H1 (cell line): Measurements from ENCODE around the gene UFSP2. TPM values are rescaled to one million over a fixed set of nuclear protein-coding genes. Genes with fewer than 3 reads are reported as not detected.

Source experiments
- ASH2L ChIP-seq: fragments of 200-600, 300-600 bp; sonication (generic); IDR thresholded peaks from one replicate; pipeline ENCODE4 v1.7.1; 2017; ENCODE audit warnings: low read length
- BACH1 ChIP-seq: IDR thresholded peaks from 2 replicates; pipeline ENCODE4 v1.6.1; 2012; ENCODE audit warnings: low read length, improper control_type of control experiment
- BCL11A ChIP-seq, 2 experiments: IDR thresholded peaks; one replicate each; pipeline ENCODE4 v1.6.1; 2011; ENCODE audit warnings: low read depth in 2 of 2, low read length in 2 of 2, mild to moderate bottlenecking in 2 of 2
- BRCA1 ChIP-seq: IDR thresholded peaks from 2 replicates; pipeline ENCODE4 v1.6.1; 2012; ENCODE audit warnings: low read depth, low read length, improper control_type of control experiment
- CBX5 ChIP-seq: fragments of 300-800, 300-1000 bp; sonication (generic); IDR thresholded peaks from 2 replicates; pipeline ENCODE4 v1.7.1; 2016; ENCODE audit warnings: antibody characterized with exemption, low read length, low read depth
- CHD1 ChIP-seq: IDR thresholded peaks from 2 replicates; pipeline ENCODE4 v1.6.1; 2012; ENCODE audit warnings: low read depth, low read length, improper control_type of control experiment
- CREB1 ChIP-seq: IDR thresholded peaks from 2 replicates; pipeline ENCODE4 v1.6.1; 2012; ENCODE audit warnings: inconsistent platforms
- FOSL1 ChIP-seq: IDR thresholded peaks from 2 replicates; pipeline ENCODE4 v1.6.1; 2011; ENCODE audit warnings: mild to moderate bottlenecking, low read depth, low read length, moderate library complexity; ENCODE audit not compliant: insufficient read depth
- GABPA ChIP-seq: IDR thresholded peaks from 2 replicates; pipeline ENCODE4 v1.6.1; 2011; ENCODE audit warnings: mild to moderate bottlenecking, low read length, moderate library complexity, borderline replicate concordance; ENCODE audit not compliant: insufficient read depth
- KDM1A ChIP-seq: fragments of 200-600, 300-600 bp; sonication (generic); IDR thresholded peaks from 2 replicates; pipeline ENCODE4 v1.7.1; 2016; ENCODE audit warnings: mild to moderate bottlenecking, low read length, borderline replicate concordance
- KDM4A ChIP-seq: IDR thresholded peaks from one replicate; pipeline ENCODE4 v1.7.1; 2012; ENCODE audit warnings: low read depth, mild to moderate bottlenecking, moderate library complexity, low read length, inconsistent platforms; ENCODE audit not compliant: severe bottlenecking
- NANOG ChIP-seq: IDR thresholded peaks from 2 replicates; pipeline ENCODE4 v1.6.1; 2011; ENCODE audit warnings: low read length, low read depth, mild to moderate bottlenecking, inconsistent platforms; ENCODE audit not compliant: insufficient read depth, poor library complexity, severe bottlenecking
- NRF1 ChIP-seq: IDR thresholded peaks from 2 replicates; pipeline ENCODE4 v1.6.1; 2011; ENCODE audit warnings: mild to moderate bottlenecking, low read depth, low read length, improper control_type of control experiment
- PHF8 ChIP-seq: fragments of 200-600 bp; sonication (generic); conservative IDR thresholded peaks from 2 replicates; pipeline ENCODE4 v1.7.1; 2012; ENCODE audit warnings: low read depth, mild to moderate bottlenecking, inconsistent platforms, low read length, moderate library complexity
- RAD21 ChIP-seq, 2 experiments: IDR thresholded peaks in 1 of 2; conservative IDR thresholded peaks in 1 of 2; 2 replicates each; pipeline ENCODE4 v1.6.1; 2011; ENCODE audit warnings: low read depth in 2 of 2, low read length in 2 of 2, improper control_type of control experiment in 1 of 2, inconsistent platforms in 1 of 2, mild to moderate bottlenecking in 1 of 2, moderate library complexity in 1 of 2
- RBBP5 ChIP-seq: IDR thresholded peaks from 2 replicates; pipeline ENCODE4 v1.7.1; 2012; ENCODE audit warnings: low read depth, mild to moderate bottlenecking, inconsistent platforms, low read length, moderate library complexity, borderline replicate concordance
- SIN3A ChIP-seq, 2 experiments: IDR thresholded peaks in 1 of 2; conservative IDR thresholded peaks in 1 of 2; 2 replicates each; pipeline ENCODE4 v1.6.1; 2011 to 2012; ENCODE audit warnings: low read length in 2 of 2, improper control_type of control experiment in 1 of 2, low read depth in 1 of 2, mild to moderate bottlenecking in 1 of 2
- SIX5 ChIP-seq: IDR thresholded peaks from 2 replicates; pipeline ENCODE4 v1.6.1; 2011; ENCODE audit warnings: mild to moderate bottlenecking, low read depth, low read length
- SP1 ChIP-seq: IDR thresholded peaks from 2 replicates; pipeline ENCODE4 v1.6.1; 2011; ENCODE audit warnings: low read depth, low read length
- SP2 ChIP-seq: IDR thresholded peaks from 2 replicates; pipeline ENCODE4 v1.6.1; 2012; ENCODE audit warnings: mild to moderate bottlenecking, low read length, inconsistent platforms
- SUZ12 ChIP-seq: fragments of 200-600 bp; sonication (generic); IDR thresholded peaks from 2 replicates; pipeline ENCODE4 v1.6.1; 2012; ENCODE audit warnings: mild to moderate bottlenecking, inconsistent platforms, low read length, moderate library complexity, mixed read lengths
- TAF7 ChIP-seq: optimal IDR thresholded peaks from 2 replicates; pipeline ENCODE3; 2011; ENCODE audit warnings: low read depth, mild to moderate bottlenecking, inconsistent platforms, low read length, moderate library complexity, borderline replicate concordance
- YY1 ChIP-seq: IDR thresholded peaks from 2 replicates; pipeline ENCODE4 v1.6.1; 2011; ENCODE audit warnings: low read depth, mild to moderate bottlenecking, low read length
- ZNF274 ChIP-seq: IDR thresholded peaks from 2 replicates; pipeline ENCODE4 v1.7.0; 2012; ENCODE audit warnings: low read length, borderline replicate concordance; ENCODE audit errors: extremely low read depth
- polyA plus RNA-seq, 7 experiments: library from polyadenylated mRNA; depleted of rRNA in 3 of 7; stranded (reverse) in 5 of 7; unstranded in 2 of 7; fragments of >200 nt in 5 of 7; fragments of 200-250 nt in 2 of 7; gene quantifications; 1 replicate in 5 of 7; 2 replicates in 1 of 7; 4 replicates in 1 of 7; pipeline versions ENCODE4 v1.2.1 to v1.2.3, GENCODE V29; 2011 to 2013; ENCODE audit warnings: missing spikeins in 2 of 7, mixed read lengths in 2 of 7
- total RNA-seq: library from RNA; stranded (reverse); fragmentation: NEBNext Ultra II Directional; extraction: Animal tissue kit (Norgen Biotek cat#: 25700); gene quantifications from 2 replicates; pipeline ENCODE4 v1.2.1, GENCODE V29; 2021

The UFSP2 gene
- total and polyA plus RNA-seq, 2 of the 8 experiments (the other 6 are each of a cell fraction or from before 2014, with no cell fraction given), result 22.9 to 26.0 TPM

GRCh38 chr4:185395956-185396723, 29.6 kb downstream of the UFSP2 start (continued):
- peak; percentile 79 for TF ChIP-seq BACH1
- 0 out of 2 replicates have a peak, but pooled peaks have one; percentile 6 for TF ChIP-seq FOSL1
- no peak for TF ChIP-seq SP2
- 0 out of 2 replicates have a peak, but pooled peaks have one; percentile 12 for TF ChIP-seq SP1
- TF ChIP-seq SIX5, result no peak
- 0 out of 4 replicates have a peak, but pooled peaks of 1 of the 2 experiments have one; percentile 9 for TF ChIP-seq SIN3A (conservative IDR thresholded peaks at IDR 0.05 in 1 of 2, IDR thresholded peaks at IDR 0.05 in 1 of 2; ENCODE audit: low read depth in 1 of 2, low read length in 2 of 2)
- peak; percentile 45 for TF ChIP-seq ASH2L
- no peak for TF ChIP-seq CBX5
- no peak for TF ChIP-seq BRCA1
- TF ChIP-seq KDM4A, result peak; percentile 68
- 0 out of 2 replicates have a peak, but pooled peaks have one; percentile 31 for TF ChIP-seq SUZ12
- no peak for TF ChIP-seq TAF7
- 0 out of 2 replicates have a peak, but pooled peaks have one; percentile 7 for TF ChIP-seq KDM1A
- no peak for TF ChIP-seq NANOG
- TF ChIP-seq BCL11A (IDR thresholded peaks at IDR 0.05; ENCODE audit: low read depth in 2 of 2, low read length in 2 of 2), result no peak
- TF ChIP-seq CREB1, result peak; percentile 93
- TF ChIP-seq ZNF274, result no peak
- no peak for TF ChIP-seq GABPA
- TF ChIP-seq CHD1, result no peak
- peak; percentile 51 for TF ChIP-seq PHF8
- TF ChIP-seq NRF1, result peak; percentile 71
- peak; percentile 91; the same call in 1 of the 2 replicates for TF ChIP-seq RBBP5
- peak; percentile 94 for TF ChIP-seq YY1
- TF ChIP-seq RAD21 (IDR thresholded peaks at IDR 0.05 in 1 of 2, conservative IDR thresholded peaks at IDR 0.05 in 1 of 2; ENCODE audit: low read depth in 2 of 2, low read length in 2 of 2), result no peak; a peak in 2 of 4 replicates
